ENCODE measurements around the gene MAPK12.

- TF ChIP-seq CTCF (IDR thresholded peaks at IDR 0.05) (peak; percentile 72 to 87 (median 79)), POLR2A (IDR thresholded peaks at IDR 0.05) (no peak)
These were observed 51.6 kb downstream of the MAPK12 start for GRCh38 chr22:50209893-50210292.

All from thyroid gland (tissue), 4 donors.